HL-60 (cell line): Measurements from ENCODE around the gene SCIN.

Source experiments
- DNase-seq, 2 experiments: peaks; one replicate each; pipeline ENCODE4 v3.0.0-alpha.2; 2010 to 2020; ENCODE audit warnings: low read depth in 1 of 2, low spot score in 1 of 2
- H3K27ac ChIP-seq: fragments of 250-450 bp; sonication (Bioruptor Pico); replicated peaks from 2 replicates; pipeline ENCODE4 v1.5.1; 2020; ENCODE audit warnings: mild to moderate bottlenecking, moderate library complexity
- H3K27me3 ChIP-seq: fragments of 250-450 bp; sonication (Bioruptor Pico); 2 replicates; pipeline ENCODE4 v1.5.1; 2021; ENCODE audit warnings: mild to moderate bottlenecking, moderate library complexity; ENCODE audit not compliant: insufficient read depth, poor library complexity, severe bottlenecking
- H3K4me3 ChIP-seq: replicated peaks from 2 replicates; pipeline ENCODE4 v1.5.1; 2011; ENCODE audit warnings: mild to moderate bottlenecking, control low read depth, low read length; ENCODE audit not compliant: insufficient read depth
- GABPA ChIP-seq: IDR thresholded peaks from 2 replicates; pipeline ENCODE4 v1.6.1; 2012; ENCODE audit warnings: low read depth
- POLR2AphosphoS5 ChIP-seq: IDR thresholded peaks from 2 replicates; pipeline ENCODE4 v1.6.1; 2012; ENCODE audit warnings: low read depth
- SPI1 ChIP-seq: IDR thresholded peaks from 2 replicates; pipeline ENCODE4 v1.6.1; 2012; ENCODE audit warnings: low read depth, mild to moderate bottlenecking, borderline replicate concordance
- TF ChIP-seq, protein P1 (sequence below): IDR thresholded peaks from one replicate; pipeline ENCODE4 v1.5.1; 2011; ENCODE audit warnings: low read length, control low read depth, inconsistent platforms; ENCODE audit not compliant: insufficient read depth
- TF ChIP-seq, protein P2 (sequence below): IDR thresholded peaks from 2 replicates; pipeline ENCODE4 v1.6.1; 2012; ENCODE audit warnings: low read depth; ENCODE audit not compliant: insufficient replicate concordance

Gene SCIN

DNA sequence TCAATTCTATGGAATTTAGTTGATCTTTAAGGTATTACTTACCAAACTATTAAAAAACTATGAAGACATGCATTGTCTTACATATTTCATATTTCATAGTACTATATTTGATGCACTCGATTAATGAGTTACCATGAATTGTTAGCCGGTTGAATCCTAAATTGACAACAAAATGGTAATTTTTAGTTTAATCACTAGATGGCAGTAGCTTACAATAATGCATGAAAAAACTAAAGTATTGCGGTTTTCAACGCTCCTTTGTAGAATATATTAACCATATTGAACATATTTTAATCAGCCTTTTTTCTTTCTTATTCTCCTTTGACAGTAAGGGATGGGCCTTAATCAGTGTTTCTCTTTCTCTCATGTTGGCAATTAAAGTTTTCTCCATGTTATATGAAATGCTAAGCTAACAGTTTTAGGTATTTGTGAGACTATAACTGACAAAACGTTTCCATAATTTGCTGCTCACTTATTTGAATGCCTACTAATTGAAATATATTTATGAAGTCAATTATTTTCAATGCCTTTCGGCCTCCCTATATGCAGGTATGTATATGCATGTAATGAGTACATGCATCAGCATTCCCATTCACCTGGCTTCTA is 68.4 kb downstream of the SCIN start:
- H3K4me3 ChIP-seq: no peak overlapping the region
- peak in 1 of 2 experiments; percentile 7 for DNase-seq
- H3K27me3 ChIP-seq: no peaks in the 10 kb centered on the region
- H3K27ac ChIP-seq: no peak overlapping the region
- TF ChIP-seq, protein P1, sequence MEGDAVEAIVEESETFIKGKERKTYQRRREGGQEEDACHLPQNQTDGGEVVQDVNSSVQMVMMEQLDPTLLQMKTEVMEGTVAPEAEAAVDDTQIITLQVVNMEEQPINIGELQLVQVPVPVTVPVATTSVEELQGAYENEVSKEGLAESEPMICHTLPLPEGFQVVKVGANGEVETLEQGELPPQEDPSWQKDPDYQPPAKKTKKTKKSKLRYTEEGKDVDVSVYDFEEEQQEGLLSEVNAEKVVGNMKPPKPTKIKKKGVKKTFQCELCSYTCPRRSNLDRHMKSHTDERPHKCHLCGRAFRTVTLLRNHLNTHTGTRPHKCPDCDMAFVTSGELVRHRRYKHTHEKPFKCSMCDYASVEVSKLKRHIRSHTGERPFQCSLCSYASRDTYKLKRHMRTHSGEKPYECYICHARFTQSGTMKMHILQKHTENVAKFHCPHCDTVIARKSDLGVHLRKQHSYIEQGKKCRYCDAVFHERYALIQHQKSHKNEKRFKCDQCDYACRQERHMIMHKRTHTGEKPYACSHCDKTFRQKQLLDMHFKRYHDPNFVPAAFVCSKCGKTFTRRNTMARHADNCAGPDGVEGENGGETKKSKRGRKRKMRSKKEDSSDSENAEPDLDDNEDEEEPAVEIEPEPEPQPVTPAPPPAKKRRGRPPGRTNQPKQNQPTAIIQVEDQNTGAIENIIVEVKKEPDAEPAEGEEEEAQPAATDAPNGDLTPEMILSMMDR: peak; percentile 12
- TF ChIP-seq, protein P2, sequence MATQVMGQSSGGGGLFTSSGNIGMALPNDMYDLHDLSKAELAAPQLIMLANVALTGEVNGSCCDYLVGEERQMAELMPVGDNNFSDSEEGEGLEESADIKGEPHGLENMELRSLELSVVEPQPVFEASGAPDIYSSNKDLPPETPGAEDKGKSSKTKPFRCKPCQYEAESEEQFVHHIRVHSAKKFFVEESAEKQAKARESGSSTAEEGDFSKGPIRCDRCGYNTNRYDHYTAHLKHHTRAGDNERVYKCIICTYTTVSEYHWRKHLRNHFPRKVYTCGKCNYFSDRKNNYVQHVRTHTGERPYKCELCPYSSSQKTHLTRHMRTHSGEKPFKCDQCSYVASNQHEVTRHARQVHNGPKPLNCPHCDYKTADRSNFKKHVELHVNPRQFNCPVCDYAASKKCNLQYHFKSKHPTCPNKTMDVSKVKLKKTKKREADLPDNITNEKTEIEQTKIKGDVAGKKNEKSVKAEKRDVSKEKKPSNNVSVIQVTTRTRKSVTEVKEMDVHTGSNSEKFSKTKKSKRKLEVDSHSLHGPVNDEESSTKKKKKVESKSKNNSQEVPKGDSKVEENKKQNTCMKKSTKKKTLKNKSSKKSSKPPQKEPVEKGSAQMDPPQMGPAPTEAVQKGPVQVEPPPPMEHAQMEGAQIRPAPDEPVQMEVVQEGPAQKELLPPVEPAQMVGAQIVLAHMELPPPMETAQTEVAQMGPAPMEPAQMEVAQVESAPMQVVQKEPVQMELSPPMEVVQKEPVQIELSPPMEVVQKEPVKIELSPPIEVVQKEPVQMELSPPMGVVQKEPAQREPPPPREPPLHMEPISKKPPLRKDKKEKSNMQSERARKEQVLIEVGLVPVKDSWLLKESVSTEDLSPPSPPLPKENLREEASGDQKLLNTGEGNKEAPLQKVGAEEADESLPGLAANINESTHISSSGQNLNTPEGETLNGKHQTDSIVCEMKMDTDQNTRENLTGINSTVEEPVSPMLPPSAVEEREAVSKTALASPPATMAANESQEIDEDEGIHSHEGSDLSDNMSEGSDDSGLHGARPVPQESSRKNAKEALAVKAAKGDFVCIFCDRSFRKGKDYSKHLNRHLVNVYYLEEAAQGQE: no peak

DNA sequence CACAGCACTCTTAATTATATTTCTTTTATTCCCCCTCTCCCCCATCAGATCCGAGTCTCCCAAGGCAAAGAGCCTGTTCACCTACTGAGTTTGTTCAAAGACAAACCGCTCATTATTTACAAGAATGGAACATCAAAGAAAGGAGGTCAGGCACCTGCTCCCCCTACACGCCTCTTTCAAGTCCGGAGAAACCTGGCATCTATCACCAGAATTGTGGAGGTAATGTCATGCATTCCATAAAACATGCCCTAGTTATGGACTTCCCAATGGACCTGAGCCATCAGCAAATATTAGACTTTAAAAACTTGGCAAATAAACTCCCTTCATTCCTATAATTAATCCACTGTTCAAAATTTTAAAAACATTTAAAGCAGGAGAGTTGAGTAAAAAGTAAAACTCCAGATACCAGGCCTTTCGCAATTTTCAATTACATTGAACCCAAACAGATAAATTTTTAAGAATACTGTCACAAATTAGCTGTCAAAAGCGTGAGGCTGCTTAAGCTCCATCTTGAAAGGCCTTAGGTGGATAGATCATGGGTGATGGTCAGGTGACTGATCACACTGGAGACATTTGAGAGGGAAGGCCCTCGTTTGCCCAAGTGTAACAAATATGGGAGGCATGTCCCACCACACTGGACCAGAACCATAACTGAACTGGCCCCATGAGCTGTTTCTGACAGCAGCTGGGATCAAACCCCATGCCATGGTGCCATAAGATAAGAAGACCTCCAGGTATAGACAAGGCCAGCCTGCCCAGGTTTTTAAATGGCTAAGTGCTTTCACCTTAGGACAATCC is 70.0 kb downstream of the SCIN start:
- no peaks in the 10 kb centered on the region for H3K27me3 ChIP-seq
- no peak overlapping the region for H3K4me3 ChIP-seq
- no peak for DNase-seq
- TF ChIP-seq POLR2AphosphoS5 (no peak), GABPA (no peak), SPI1 (no peak)
- TF ChIP-seq, protein P1: no peak
- TF ChIP-seq, protein P2: no peak
- H3K27ac ChIP-seq: no peak overlapping the region

DNA sequence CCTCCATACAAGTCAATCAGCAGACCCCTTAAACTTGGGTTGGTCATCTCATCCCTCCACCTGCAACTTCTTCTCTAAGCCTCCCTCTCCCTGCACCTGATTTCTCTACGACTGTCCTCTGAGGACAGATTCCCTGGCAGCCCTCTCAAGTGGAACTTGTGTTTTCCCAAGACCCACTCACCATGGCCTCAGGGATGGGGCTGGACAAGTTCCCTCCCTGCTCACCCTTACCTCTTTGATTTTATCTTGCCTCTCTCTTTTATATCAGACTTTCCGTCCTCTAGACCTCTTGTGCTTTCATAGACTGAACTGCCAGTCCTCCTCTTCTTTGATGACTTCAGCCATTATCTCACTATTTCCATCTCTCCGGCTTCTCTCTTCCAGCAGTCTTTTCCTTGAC is 70.7 kb downstream of the SCIN start:
- no peak overlapping the region for H3K4me3 ChIP-seq
- TF ChIP-seq SPI1 (no peak), POLR2AphosphoS5 (no peak), GABPA (no peak)
- TF ChIP-seq, protein P1: no peak
- TF ChIP-seq, protein P2: no peak
- DNase-seq: no peak
- H3K27ac ChIP-seq: no peak overlapping the region
- H3K27me3 ChIP-seq: no peaks in the 10 kb centered on the region
